K562 (cell line): ENCODE data around the gene RDH16. TPM values are rescaled to one million over a fixed set of nuclear protein-coding genes. Genes with fewer than 3 reads are reported as not detected.
A peak's percentile ranks its signal among the peaks of the same experiment; 100 is the strongest.

Experiments
- CHD2 ChIP-seq: IDR thresholded peaks from 2 replicates; pipeline ENCODE4 v1.6.1; 2011; ENCODE audit warnings: low read depth, low read length
- COPS2 ChIP-seq: fragments of 450-650 bp; conservative IDR thresholded peaks from 2 replicates; pipeline ENCODE4 v1.6.1; 2016; ENCODE audit warnings: mild to moderate bottlenecking, moderate library complexity
- MAZ ChIP-seq, 2 experiments: fragments of 450-650 bp in 1 of 2; sonication (generic) in 1 of 2; formaldehyde crosslinking; IDR thresholded peaks in 1 of 2; conservative IDR thresholded peaks in 1 of 2; 2 replicates each; pipeline versions ENCODE4 v1.4.0 to v1.5.0; 2020; ENCODE audit warnings: mild to moderate bottlenecking in 1 of 2, missing genetic modification reagents in 1 of 2
- SIN3A ChIP-seq, 2 experiments: fragments of 150-350 bp in 1 of 2; IDR thresholded peaks; 2 replicates each; pipeline ENCODE4 v1.6.1; 2011 to 2016; ENCODE audit warnings: borderline replicate concordance in 2 of 2, low read depth in 2 of 2, low read length in 2 of 2, mild to moderate bottlenecking in 2 of 2, moderate library complexity in 2 of 2; ENCODE audit not compliant: control insufficient read depth in 1 of 2
- TRIM28 ChIP-seq: fragments of 450-650 bp; IDR thresholded peaks from 2 replicates; pipeline ENCODE4 v1.6.1; 2017
- WHSC1 ChIP-seq: IDR thresholded peaks from one replicate; pipeline ENCODE4 v1.6.1; 2012; ENCODE audit warnings: low read length, control low read depth, inconsistent platforms
- ZBED1 ChIP-seq: IDR thresholded peaks from 2 replicates; pipeline ENCODE4 v1.6.1; 2014
- ZNF12 ChIP-seq: sonication (generic); formaldehyde crosslinking; IDR thresholded peaks from 2 replicates; pipeline ENCODE4 v1.4.0; 2020; ENCODE audit warnings: mild to moderate bottlenecking, missing genetic modification reagents
- ZNF282 ChIP-seq: sonication (generic); formaldehyde crosslinking; IDR thresholded peaks from 2 replicates; pipeline ENCODE4 v1.8.1; 2023; ENCODE audit warnings: missing genetic modification reagents
- polyA plus RNA-seq, 8 experiments: library from polyadenylated mRNA; depleted of rRNA in 4 of 8; stranded (reverse) in 5 of 8; unstranded in 3 of 8; fragments of >200 nt; fragmentation: Nextera tagmentation in 2 of 8; fragmentation: Illumina TruSeq in 1 of 8; extraction: Ambion mirVana in 2 of 8; extraction: Trizol in 1 of 8; gene quantifications; 2 replicates each; pipeline versions ENCODE4 v1.2.1 to v1.2.3, GENCODE V29; 2011 to 2014; ENCODE audit warnings: inconsistent platforms in 1 of 8, missing spikeins in 1 of 8
- total RNA-seq, 7 experiments: library from RNA; depleted of rRNA in 6 of 7; stranded (reverse); fragments of >200 nt in 6 of 7; fragmentation: Illumina TruSeq in 2 of 7; extraction: Trizol in 2 of 7; gene quantifications; 2 replicates each; pipeline versions ENCODE4 v1.2.1 to v1.2.3, GENCODE V29; 2011 to 2021; ENCODE audit warnings: low replicate concordance in 1 of 7
- TF ChIP-seq, protein P1 (sequence below), 2 experiments: fragments of 450-650 bp; formaldehyde crosslinking in 1 of 2; IDR thresholded peaks; 2 replicates each; pipeline versions ENCODE4 v1.4.0 to v1.6.1; 2014 to 2020; ENCODE audit warnings: mild to moderate bottlenecking in 2 of 2, borderline replicate concordance in 1 of 2, low read depth in 1 of 2
- TF ChIP-seq, protein P2 (sequence below): fragments of 450-650 bp; IDR thresholded peaks from 2 replicates; pipeline ENCODE4 v1.6.1; 2016; ENCODE audit warnings: mild to moderate bottlenecking
- TF ChIP-seq, protein P3 (sequence below): fragments of 250-450 bp; sonication (Bioruptor Pico); IDR thresholded peaks from 2 replicates; pipeline ENCODE4 v1.4.0; 2020

Gene RDH16
- total and polyA plus RNA-seq, 9 of the 15 experiments (the other 6 are each of a cell fraction or from before 2014, with no cell fraction given) = 0.11 to 0.52 (median 0.22) TPM; not detected in 1

DNA sequence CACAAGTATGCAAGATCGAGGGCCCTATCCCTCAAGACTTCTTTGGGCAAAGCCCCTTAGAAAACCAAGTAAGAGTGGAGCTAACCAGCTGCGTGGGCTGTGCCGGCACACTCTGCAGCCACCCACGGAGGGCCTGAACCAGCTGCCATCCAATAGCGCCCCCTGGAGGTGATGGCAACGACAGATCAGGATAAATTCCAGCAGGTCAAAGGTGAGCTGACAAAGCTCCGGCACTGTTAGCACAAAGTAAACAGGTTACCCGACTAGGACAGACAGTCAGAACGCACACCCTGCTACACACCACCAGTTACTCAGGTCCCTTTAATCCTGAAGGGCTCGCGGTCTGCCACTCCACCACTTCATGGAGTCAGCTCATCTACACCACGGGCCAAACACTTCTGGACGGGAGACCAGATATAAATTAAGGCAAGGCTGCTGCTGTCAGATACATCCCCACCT is 44.1 kb upstream of the RDH16 start (continued):
- TF ChIP-seq, protein P1, sequence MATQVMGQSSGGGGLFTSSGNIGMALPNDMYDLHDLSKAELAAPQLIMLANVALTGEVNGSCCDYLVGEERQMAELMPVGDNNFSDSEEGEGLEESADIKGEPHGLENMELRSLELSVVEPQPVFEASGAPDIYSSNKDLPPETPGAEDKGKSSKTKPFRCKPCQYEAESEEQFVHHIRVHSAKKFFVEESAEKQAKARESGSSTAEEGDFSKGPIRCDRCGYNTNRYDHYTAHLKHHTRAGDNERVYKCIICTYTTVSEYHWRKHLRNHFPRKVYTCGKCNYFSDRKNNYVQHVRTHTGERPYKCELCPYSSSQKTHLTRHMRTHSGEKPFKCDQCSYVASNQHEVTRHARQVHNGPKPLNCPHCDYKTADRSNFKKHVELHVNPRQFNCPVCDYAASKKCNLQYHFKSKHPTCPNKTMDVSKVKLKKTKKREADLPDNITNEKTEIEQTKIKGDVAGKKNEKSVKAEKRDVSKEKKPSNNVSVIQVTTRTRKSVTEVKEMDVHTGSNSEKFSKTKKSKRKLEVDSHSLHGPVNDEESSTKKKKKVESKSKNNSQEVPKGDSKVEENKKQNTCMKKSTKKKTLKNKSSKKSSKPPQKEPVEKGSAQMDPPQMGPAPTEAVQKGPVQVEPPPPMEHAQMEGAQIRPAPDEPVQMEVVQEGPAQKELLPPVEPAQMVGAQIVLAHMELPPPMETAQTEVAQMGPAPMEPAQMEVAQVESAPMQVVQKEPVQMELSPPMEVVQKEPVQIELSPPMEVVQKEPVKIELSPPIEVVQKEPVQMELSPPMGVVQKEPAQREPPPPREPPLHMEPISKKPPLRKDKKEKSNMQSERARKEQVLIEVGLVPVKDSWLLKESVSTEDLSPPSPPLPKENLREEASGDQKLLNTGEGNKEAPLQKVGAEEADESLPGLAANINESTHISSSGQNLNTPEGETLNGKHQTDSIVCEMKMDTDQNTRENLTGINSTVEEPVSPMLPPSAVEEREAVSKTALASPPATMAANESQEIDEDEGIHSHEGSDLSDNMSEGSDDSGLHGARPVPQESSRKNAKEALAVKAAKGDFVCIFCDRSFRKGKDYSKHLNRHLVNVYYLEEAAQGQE (IDR thresholded peaks at IDR 0.05; ENCODE audit: borderline replicate concordance) = peak; percentile 95
- TF ChIP-seq, protein P1 (CRISPR knock-in tag; IDR thresholded peaks at IDR 0.05; ENCODE audit: low read depth) = peak; percentile 46; the same call in 1 of the 2 replicates
- no peak for TF ChIP-seq CHD2
- TF ChIP-seq, protein P2, sequence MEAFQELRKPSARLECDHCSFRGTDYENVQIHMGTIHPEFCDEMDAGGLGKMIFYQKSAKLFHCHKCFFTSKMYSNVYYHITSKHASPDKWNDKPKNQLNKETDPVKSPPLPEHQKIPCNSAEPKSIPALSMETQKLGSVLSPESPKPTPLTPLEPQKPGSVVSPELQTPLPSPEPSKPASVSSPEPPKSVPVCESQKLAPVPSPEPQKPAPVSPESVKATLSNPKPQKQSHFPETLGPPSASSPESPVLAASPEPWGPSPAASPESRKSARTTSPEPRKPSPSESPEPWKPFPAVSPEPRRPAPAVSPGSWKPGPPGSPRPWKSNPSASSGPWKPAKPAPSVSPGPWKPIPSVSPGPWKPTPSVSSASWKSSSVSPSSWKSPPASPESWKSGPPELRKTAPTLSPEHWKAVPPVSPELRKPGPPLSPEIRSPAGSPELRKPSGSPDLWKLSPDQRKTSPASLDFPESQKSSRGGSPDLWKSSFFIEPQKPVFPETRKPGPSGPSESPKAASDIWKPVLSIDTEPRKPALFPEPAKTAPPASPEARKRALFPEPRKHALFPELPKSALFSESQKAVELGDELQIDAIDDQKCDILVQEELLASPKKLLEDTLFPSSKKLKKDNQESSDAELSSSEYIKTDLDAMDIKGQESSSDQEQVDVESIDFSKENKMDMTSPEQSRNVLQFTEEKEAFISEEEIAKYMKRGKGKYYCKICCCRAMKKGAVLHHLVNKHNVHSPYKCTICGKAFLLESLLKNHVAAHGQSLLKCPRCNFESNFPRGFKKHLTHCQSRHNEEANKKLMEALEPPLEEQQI = no peak; the same call in 1 of the 2 replicates
- TF ChIP-seq COPS2 = no peak
- TF ChIP-seq, protein P3, sequence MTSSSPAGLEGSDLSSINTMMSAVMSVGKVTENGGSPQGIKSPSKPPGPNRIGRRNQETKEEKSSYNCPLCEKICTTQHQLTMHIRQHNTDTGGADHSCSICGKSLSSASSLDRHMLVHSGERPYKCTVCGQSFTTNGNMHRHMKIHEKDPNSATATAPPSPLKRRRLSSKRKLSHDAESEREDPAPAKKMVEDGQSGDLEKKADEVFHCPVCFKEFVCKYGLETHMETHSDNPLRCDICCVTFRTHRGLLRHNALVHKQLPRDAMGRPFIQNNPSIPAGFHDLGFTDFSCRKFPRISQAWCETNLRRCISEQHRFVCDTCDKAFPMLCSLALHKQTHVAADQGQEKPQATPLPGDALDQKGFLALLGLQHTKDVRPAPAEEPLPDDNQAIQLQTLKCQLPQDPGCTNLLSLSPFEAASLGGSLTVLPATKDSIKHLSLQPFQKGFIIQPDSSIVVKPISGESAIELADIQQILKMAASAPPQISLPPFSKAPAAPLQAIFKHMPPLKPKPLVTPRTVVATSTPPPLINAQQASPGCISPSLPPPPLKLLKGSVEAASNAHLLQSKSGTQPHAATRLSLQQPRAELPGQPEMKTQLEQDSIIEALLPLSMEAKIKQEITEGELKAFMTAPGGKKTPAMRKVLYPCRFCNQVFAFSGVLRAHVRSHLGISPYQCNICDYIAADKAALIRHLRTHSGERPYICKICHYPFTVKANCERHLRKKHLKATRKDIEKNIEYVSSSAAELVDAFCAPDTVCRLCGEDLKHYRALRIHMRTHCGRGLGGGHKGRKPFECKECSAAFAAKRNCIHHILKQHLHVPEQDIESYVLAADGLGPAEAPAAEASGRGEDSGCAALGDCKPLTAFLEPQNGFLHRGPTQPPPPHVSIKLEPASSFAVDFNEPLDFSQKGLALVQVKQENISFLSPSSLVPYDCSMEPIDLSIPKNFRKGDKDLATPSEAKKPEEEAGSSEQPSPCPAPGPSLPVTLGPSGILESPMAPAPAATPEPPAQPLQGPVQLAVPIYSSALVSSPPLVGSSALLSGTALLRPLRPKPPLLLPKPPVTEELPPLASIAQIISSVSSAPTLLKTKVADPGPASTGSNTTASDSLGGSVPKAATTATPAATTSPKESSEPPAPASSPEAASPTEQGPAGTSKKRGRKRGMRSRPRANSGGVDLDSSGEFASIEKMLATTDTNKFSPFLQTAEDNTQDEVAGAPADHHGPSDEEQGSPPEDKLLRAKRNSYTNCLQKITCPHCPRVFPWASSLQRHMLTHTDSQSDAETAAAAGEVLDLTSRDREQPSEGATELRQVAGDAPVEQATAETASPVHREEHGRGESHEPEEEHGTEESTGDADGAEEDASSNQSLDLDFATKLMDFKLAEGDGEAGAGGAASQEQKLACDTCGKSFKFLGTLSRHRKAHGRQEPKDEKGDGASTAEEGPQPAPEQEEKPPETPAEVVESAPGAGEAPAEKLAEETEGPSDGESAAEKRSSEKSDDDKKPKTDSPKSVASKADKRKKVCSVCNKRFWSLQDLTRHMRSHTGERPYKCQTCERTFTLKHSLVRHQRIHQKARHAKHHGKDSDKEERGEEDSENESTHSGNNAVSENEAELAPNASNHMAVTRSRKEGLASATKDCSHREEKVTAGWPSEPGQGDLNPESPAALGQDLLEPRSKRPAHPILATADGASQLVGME = 0 out of 2 replicates have a peak, but pooled peaks have one; percentile 62
- no peak for TF ChIP-seq SIN3A (IDR thresholded peaks at IDR 0.05; ENCODE audit: borderline replicate concordance in 2 of 2, control insufficient read depth in 1 of 2, low read depth in 2 of 2, low read length in 2 of 2)
- TF ChIP-seq MAZ (CRISPR knock-in tag; conservative IDR thresholded peaks at IDR 0.05 in 1 of 2, IDR thresholded peaks at IDR 0.05 in 1 of 2) = peak; percentile 35 to 62; a peak in 1 of 4 replicates
- no peak for TF ChIP-seq ZBED1
- TF ChIP-seq ZNF282 = no peak
- TF ChIP-seq TRIM28 = no peak
- no peak for TF ChIP-seq WHSC1
- TF ChIP-seq ZNF12 = no peak
